SK-N-SH (cell line): Measurements from ENCODE around the gene TTC9B. TPM values are rescaled to one million over a fixed set of nuclear protein-coding genes. Genes with fewer than 3 reads are reported as not detected.
A peak's percentile ranks its signal among the peaks of the same experiment; 100 is the strongest.

Experiments
- CTCF ChIA-PET: fragments of 300-600, 350-600 bp; formaldehyde crosslinking; extraction: SDS; loops from one replicate; lab custom pipeline; 2021; lab: Yijun Ruan, JAX
- POLR2A ChIA-PET: fragments of 350-600 bp; sonication (Branson Sonifier 250); formaldehyde crosslinking; extraction: SDS; loops from one replicate; lab custom pipeline; 2020; ENCODE audit warnings: antibody characterized with exemption, inconsistent platforms; lab: Yijun Ruan, JAX
- DNase-seq: peaks from one replicate; pipeline ENCODE4 v3.0.0; 2012
- H2AFZ ChIP-seq: fragments of 200-600 bp; sonication (generic); 2 replicates; pipeline ENCODE4 v1.8.1; 2016; ENCODE audit warnings: antibody characterized with exemption, mild to moderate bottlenecking, low read depth
- H3F3A ChIP-seq: fragments of 200-600 bp; sonication (generic); replicated peaks from 2 replicates; pipeline ENCODE3; 2016; ENCODE audit warnings: antibody characterized with exemption, mild to moderate bottlenecking; ENCODE audit not compliant: insufficient read depth
- H3K27ac ChIP-seq, 2 experiments: fragments of 200-500 bp in 1 of 2; fragments of 200-600 bp in 1 of 2; sonication (Bioruptor generic) in 1 of 2; sonication (generic), shearing (Covaris generic) in 1 of 2; 2 replicates each; pipeline versions ENCODE4 v1.5.1 to v1.6.1; 2014 to 2016; ENCODE audit warnings: low read depth in 2 of 2, inconsistent platforms in 1 of 2, low read length in 1 of 2, mild to moderate bottlenecking in 1 of 2, mixed read lengths in 1 of 2
- H3K27me3 ChIP-seq: fragments of 200-600 bp; sonication (generic), shearing (Covaris generic); 2 replicates; pipeline ENCODE4 v1.6.1; 2016; ENCODE audit warnings: mixed run types; ENCODE audit not compliant: insufficient read depth
- H3K36me3 ChIP-seq, 2 experiments: fragments of 200-500 bp in 1 of 2; fragments of 200-600 bp in 1 of 2; sonication (Bioruptor generic) in 1 of 2; sonication (generic) in 1 of 2; replicated peaks in 1 of 2; 2 replicates each; pipeline versions ENCODE3 to v1.5.1; 2014 to 2016; ENCODE audit warnings: low read length in 1 of 2, mild to moderate bottlenecking in 1 of 2; ENCODE audit not compliant: insufficient read depth in 2 of 2, control insufficient read depth in 1 of 2
- H3K4me1 ChIP-seq, 2 experiments: fragments of 200-500 bp in 1 of 2; fragments of 200-600 bp in 1 of 2; sonication (Bioruptor generic) in 1 of 2; sonication (generic), shearing (Covaris generic) in 1 of 2; 2 replicates each; pipeline versions ENCODE4 v1.5.1 to v1.6.1; 2014 to 2016; ENCODE audit warnings: low read depth in 1 of 2, low read length in 1 of 2, mixed run types in 1 of 2; ENCODE audit not compliant: insufficient read depth in 2 of 2, control insufficient read depth in 1 of 2
- H3K4me2 ChIP-seq: fragments of 200-600 bp; sonication (generic), shearing (Covaris generic); 2 replicates; pipeline ENCODE4 v1.6.1; 2017; ENCODE audit warnings: mixed run types
- H3K4me3 ChIP-seq, 2 experiments: fragments of 200-500 bp in 1 of 2; fragments of 200-600 bp in 1 of 2; sonication (Bioruptor generic) in 1 of 2; sonication (generic), shearing (Covaris generic) in 1 of 2; 2 replicates each; pipeline versions ENCODE4 v1.5.1 to v1.8.1; 2014 to 2016; ENCODE audit warnings: low read depth in 2 of 2, inconsistent platforms in 1 of 2, low read length in 1 of 2, mild to moderate bottlenecking in 1 of 2, mixed read lengths in 1 of 2, moderate library complexity in 1 of 2
- H3K79me2 ChIP-seq: fragments of 200-600 bp; sonication (generic); 2 replicates; pipeline ENCODE4 v1.8.1; 2017; ENCODE audit warnings: mild to moderate bottlenecking; ENCODE audit not compliant: insufficient read depth
- H3K9ac ChIP-seq: fragments of 200-600 bp; sonication (generic); 2 replicates; pipeline ENCODE4 v1.6.1; 2017; ENCODE audit warnings: mixed run types
- H3K9me2 ChIP-seq: fragments of 200-600 bp; sonication (generic); 2 replicates; pipeline ENCODE4 v1.6.1; 2017; ENCODE audit warnings: mixed run types
- H3K9me3 ChIP-seq: fragments of 200-600 bp; sonication (generic); 2 replicates; pipeline ENCODE4 v1.6.1; 2017; ENCODE audit warnings: mixed run types, mild to moderate bottlenecking, moderate library complexity
- H4K20me1 ChIP-seq: fragments of 200-600 bp; sonication (generic); 2 replicates; pipeline ENCODE4 v1.6.1; 2017; ENCODE audit warnings: mild to moderate bottlenecking, mixed run types; ENCODE audit not compliant: insufficient read depth
- CHD2 ChIP-seq: fragments of 150-350 bp; IDR thresholded peaks from 2 replicates; pipeline ENCODE4 v1.6.1; 2018; ENCODE audit warnings: low read length; ENCODE audit not compliant: partially characterized antibody
- CTCF ChIP-seq: fragments of 200-600 bp; sonication (generic); IDR thresholded peaks from 2 replicates; pipeline ENCODE4 v1.6.1; 2017; ENCODE audit warnings: antibody characterized with exemption, mild to moderate bottlenecking, moderate library complexity
- EP300 ChIP-seq, 2 experiments: IDR thresholded peaks; 2 replicates each; pipeline versions ENCODE4 v1.4.0 to v1.6.1; 2012; ENCODE audit warnings: borderline replicate concordance in 1 of 2, low read depth in 1 of 2, low read length in 1 of 2
- FOXM1 ChIP-seq: IDR thresholded peaks from 2 replicates; pipeline ENCODE4 v1.4.0; 2012; ENCODE audit warnings: low read depth, mild to moderate bottlenecking
- GATA2 ChIP-seq: sonication (generic); formaldehyde crosslinking; IDR thresholded peaks from 2 replicates; pipeline ENCODE4 v1.5.0; 2020; ENCODE audit warnings: mild to moderate bottlenecking, missing genetic modification reagents
- JUND ChIP-seq: IDR thresholded peaks from 2 replicates; pipeline ENCODE4 v1.4.0; 2012
- MXI1 ChIP-seq: IDR thresholded peaks from 2 replicates; pipeline ENCODE4 v1.6.1; 2012; ENCODE audit warnings: mild to moderate bottlenecking, low read depth, low read length, improper control_type of control experiment
- NFIC ChIP-seq: IDR thresholded peaks from 2 replicates; pipeline ENCODE4 v1.4.0; 2012; ENCODE audit warnings: borderline replicate concordance
- POLR2AphosphoS5 ChIP-seq: IDR thresholded peaks from 2 replicates; pipeline ENCODE4 v1.6.1; 2012; ENCODE audit warnings: low read depth, low read length
- REST ChIP-seq: IDR thresholded peaks from 2 replicates; pipeline ENCODE4 v1.6.1; 2012; ENCODE audit warnings: mild to moderate bottlenecking, low read depth, low read length, moderate library complexity
- RXRA ChIP-seq: IDR thresholded peaks from 2 replicates; pipeline ENCODE4 v1.4.0; 2012; ENCODE audit warnings: low read depth, mild to moderate bottlenecking, borderline replicate concordance
- SIN3A ChIP-seq: IDR thresholded peaks from 2 replicates; pipeline ENCODE4 v1.6.1; 2012; ENCODE audit warnings: low read depth, mild to moderate bottlenecking, low read length, moderate library complexity, borderline replicate concordance
- TCF12 ChIP-seq: IDR thresholded peaks from 2 replicates; pipeline ENCODE4 v1.4.0; 2012
- TEAD4 ChIP-seq: IDR thresholded peaks from 2 replicates; pipeline ENCODE4 v1.4.0; 2012; ENCODE audit warnings: mild to moderate bottlenecking, borderline replicate concordance; ENCODE audit not compliant: insufficient read depth
- YY1 ChIP-seq: IDR thresholded peaks from 2 replicates; pipeline ENCODE4 v1.4.0; 2012; ENCODE audit warnings: low read depth, mild to moderate bottlenecking
- WGBS: methylation state at CpG from one replicate; pipeline ENCODE4 v1.1.6; 2017; ENCODE audit warnings: low lambda C conversion rate; 5-methylcytosine and 5-hydroxymethylcytosine counted together
- polyA plus RNA-seq, 3 experiments: library from polyadenylated mRNA; depleted of rRNA; stranded (reverse); fragments of >200 nt; gene quantifications; 2 replicates each; pipeline ENCODE4 v1.2.3, GENCODE V29; 2012
- TF ChIP-seq, protein P1 (sequence below): IDR thresholded peaks from 2 replicates; pipeline ENCODE4 v1.4.0; 2012; ENCODE audit warnings: low read depth, borderline replicate concordance
- TF ChIP-seq, protein P2 (sequence below): IDR thresholded peaks from 2 replicates; pipeline ENCODE4; 2012
- TF ChIP-seq, protein P3 (sequence below): IDR thresholded peaks from 2 replicates; pipeline ENCODE4 v1.4.0; 2012; ENCODE audit warnings: low read depth

TTC9B gene
- polyA plus RNA-seq, 1 of the 3 experiments (the other 2 are of a cell fraction): 0.30 TPM

- peak; percentile 32 for TF ChIP-seq CTCF
- TF ChIP-seq TCF12: no peak
Observed at GRCh38 chr19:40217027-40217810, 965 bp downstream of the TTC9B start.

DNA sequence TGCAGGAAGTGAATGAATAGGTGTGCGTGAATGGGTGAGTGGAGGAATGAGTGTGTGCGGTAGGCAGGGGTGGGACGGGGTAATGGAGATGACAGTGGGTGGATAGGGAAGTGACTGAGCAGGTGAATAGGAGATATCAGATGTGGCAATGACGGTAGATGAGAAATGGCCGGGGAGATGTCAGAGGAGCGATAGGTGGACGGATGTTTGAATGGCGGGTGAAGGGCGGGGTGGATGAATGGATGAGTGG, 1.5 kb downstream of the TTC9B start:
- Histone ChIP-seq H3K9me2 (no peaks in the 10 kb centered on the region), H3K36me3 (no peaks in the 10 kb centered on the region), H2AFZ (no peak overlapping the region), H3F3A (peaks cover 14% of the 10 kb centered on the region), H4K20me1 (no peaks in the 10 kb centered on the region), H3K4me1 (no peaks in the 10 kb centered on the region; a peak in 1 of 4 replicates), H3K79me2 (no peaks in the 10 kb centered on the region), H3K9ac (no peak overlapping the region), H3K4me2 (no peak overlapping the region), H3K4me3 (no peak overlapping the region), H3K27me3 (no peaks in the 10 kb centered on the region), H3K9me3 (no peaks in the 10 kb centered on the region), H3K27ac (no peak overlapping the region)
- ChIA-PET CTCF (interaction anchor here (0.9 to 5.6 kb wide), 17 partner anchors 11 to 370 kb away, joined by 3 to 41 read pairs (median 7); partner anchors contain the start of genes CCNP, FBL and MAP3K10), POLR2A (no interaction called here)
- WGBS: 82% methylated on average over 9 of the region's 9 CpGs
- DNase-seq: no peak
- TF ChIP-seq REST (no peak), TCF12 (no peak), FOXM1 (no peak), GATA2 (CRISPR knock-in tag) (no peak), NFIC (no peak), SIN3A (no peak), TEAD4 (no peak), POLR2AphosphoS5 (no peak), EP300 (IDR thresholded peaks at IDR 0.05; ENCODE audit: borderline replicate concordance in 1 of 2, low read depth in 1 of 2, low read length in 1 of 2) (no peak), RXRA (no peak), CHD2 (no peak), JUND (no peak), YY1 (no peak), MXI1 (no peak)
- TF ChIP-seq, protein P1, sequence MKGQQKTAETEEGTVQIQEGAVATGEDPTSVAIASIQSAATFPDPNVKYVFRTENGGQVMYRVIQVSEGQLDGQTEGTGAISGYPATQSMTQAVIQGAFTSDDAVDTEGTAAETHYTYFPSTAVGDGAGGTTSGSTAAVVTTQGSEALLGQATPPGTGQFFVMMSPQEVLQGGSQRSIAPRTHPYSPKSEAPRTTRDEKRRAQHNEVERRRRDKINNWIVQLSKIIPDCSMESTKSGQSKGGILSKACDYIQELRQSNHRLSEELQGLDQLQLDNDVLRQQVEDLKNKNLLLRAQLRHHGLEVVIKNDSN: no peak
- TF ChIP-seq, protein P2, sequence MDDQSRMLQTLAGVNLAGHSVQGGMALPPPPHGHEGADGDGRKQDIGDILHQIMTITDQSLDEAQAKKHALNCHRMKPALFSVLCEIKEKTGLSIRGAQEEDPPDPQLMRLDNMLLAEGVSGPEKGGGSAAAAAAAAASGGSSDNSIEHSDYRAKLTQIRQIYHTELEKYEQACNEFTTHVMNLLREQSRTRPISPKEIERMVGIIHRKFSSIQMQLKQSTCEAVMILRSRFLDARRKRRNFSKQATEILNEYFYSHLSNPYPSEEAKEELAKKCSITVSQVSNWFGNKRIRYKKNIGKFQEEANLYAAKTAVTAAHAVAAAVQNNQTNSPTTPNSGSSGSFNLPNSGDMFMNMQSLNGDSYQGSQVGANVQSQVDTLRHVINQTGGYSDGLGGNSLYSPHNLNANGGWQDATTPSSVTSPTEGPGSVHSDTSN: no peak
- TF ChIP-seq, protein P3, sequence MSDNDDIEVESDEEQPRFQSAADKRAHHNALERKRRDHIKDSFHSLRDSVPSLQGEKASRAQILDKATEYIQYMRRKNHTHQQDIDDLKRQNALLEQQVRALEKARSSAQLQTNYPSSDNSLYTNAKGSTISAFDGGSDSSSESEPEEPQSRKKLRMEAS: no peak

More at GRCh38 chr19:40217027-40217810, 965 bp downstream of the TTC9B start:
- H3K9me3 ChIP-seq: no peaks in the 10 kb centered on the region
- WGBS: 25% methylated on average over 34 of the region's 54 CpGs
- H2AFZ ChIP-seq: no peak overlapping the region
- no peaks in the 10 kb centered on the region; a peak in 1 of 4 replicates for H3K4me1 ChIP-seq
- no peak overlapping the region for H3K4me2 ChIP-seq
- peak overlapping the region in 1 of 2 experiments; percentile 44; a peak in 3 of 4 replicates for H3K4me3 ChIP-seq
- no peaks in the 10 kb centered on the region for H3K27me3 ChIP-seq
- H3K9me2 ChIP-seq: no peaks in the 10 kb centered on the region
- H3K9ac ChIP-seq: no peak overlapping the region
- ChIA-PET POLR2A (interaction anchor here (0.7 to 1.5 kb wide), 2 partner anchors 26 to 285 kb away, joined by 3 to 6 read pairs; partner anchors contain the start of gene MAP3K10), CTCF (interaction anchor here (0.6 to 5.6 kb wide), 39 partner anchors 8 to 373 kb away, joined by 3 to 41 read pairs (median 4); partner anchors contain the start of genes CCNP, FBL, MAP3K10 and SERTAD3)
- H3K79me2 ChIP-seq: no peaks in the 10 kb centered on the region
- peak; percentile 81 for DNase-seq
- H3K36me3 ChIP-seq: no peaks in the 10 kb centered on the region
- H4K20me1 ChIP-seq: no peaks in the 10 kb centered on the region
- peaks cover 14% of the 10 kb centered on the region for H3F3A ChIP-seq
- H3K27ac ChIP-seq: no peak overlapping the region
